Left lobe of liver (tissue), 2 donors: ENCODE results near the gene PARD3. TPM values are rescaled to one million over a fixed set of nuclear protein-coding genes. Genes with fewer than 3 reads are reported as not detected.

Source experiments
- ATAC-seq: fragments of 200-7000 bp; cut with Tn5 transposase; one replicate; pipeline ENCODE4 v1.9.1; 2020; ENCODE audit warnings: mild to moderate bottlenecking, moderate library complexity
- DNase-seq: peaks from one replicate; pipeline ENCODE4 v3.0.0-alpha.2; 2020; ENCODE audit warnings: low spot score
- total RNA-seq: library from RNA; stranded (reverse); gene quantifications from one replicate; pipeline ENCODE4 v1.2.1, GENCODE V29; 2021
- donor health status: DM: no; HTN: no; CAD: no; lungs with moderate emphysema.
- donor health status: DM: no; HTN: yes; CAD: no.

Gene PARD3
- total RNA-seq, 1 donor from 2014 or later = 19.1 TPM

GRCh38 chr10:34523017-34523767 is 291.9 kb downstream of the PARD3 start:
- peak; percentile 54 for ATAC-seq

GRCh38 chr10:34522546-34522945 is 292.6 kb downstream of the PARD3 start:
- DNase-seq (no peak), ATAC-seq (peak; percentile 84)

More at GRCh38 chr10:34523017-34523767, 291.9 kb downstream of the PARD3 start:
- DNase-seq = no peak

GRCh38 chr10:34520510-34520909 is 294.6 kb downstream of the PARD3 start:
- DNase-seq (no peak), ATAC-seq (no peak)

GRCh38 chr10:34520084-34520483 is 295.0 kb downstream of the PARD3 start:
- DNase-seq (no peak), ATAC-seq (no peak)

GRCh38 chr10:34514290-34514689 is 300.8 kb downstream of the PARD3 start:
- no peak for DNase-seq
- no peak for ATAC-seq

GRCh38 chr10:34513636-34514035 is 301.5 kb downstream of the PARD3 start:
- no peak for ATAC-seq
- no peak for DNase-seq

GRCh38 chr10:34507217-34507616 is 307.9 kb downstream of the PARD3 start:
- DNase-seq = no peak
- peak; percentile 77 for ATAC-seq

- DNase-seq (no peak), ATAC-seq (no peak)
Observed at GRCh38 chr10:34506786-34507185, 308.3 kb downstream of the PARD3 start.

- no peak for DNase-seq
- ATAC-seq = no peak
Observed at GRCh38 chr10:34505338-34505737, 309.8 kb downstream of the PARD3 start.

- no peak for DNase-seq
- peak; percentile 64 for ATAC-seq
Observed at GRCh38 chr10:34504534-34504933, 310.6 kb downstream of the PARD3 start.

- DNase-seq = no peak
- ATAC-seq = no peak
Observed at GRCh38 chr10:34503704-34504103, 311.4 kb downstream of the PARD3 start.

- ATAC-seq (no peak), DNase-seq (no peak)
Observed at GRCh38 chr10:34499612-34500279, 315.4 kb downstream of the PARD3 start.

- ATAC-seq (no peak), DNase-seq (no peak)
Observed at GRCh38 chr10:34498821-34499220, 316.3 kb downstream of the PARD3 start.

GRCh38 chr10:34495938-34496337 is 319.2 kb downstream of the PARD3 start:
- DNase-seq (no peak), ATAC-seq (no peak)

GRCh38 chr10:34494012-34494411 is 321.1 kb downstream of the PARD3 start:
- no peak for ATAC-seq
- DNase-seq = no peak

GRCh38 chr10:34492081-34492480 is 323.0 kb downstream of the PARD3 start:
- no peak for DNase-seq
- no peak for ATAC-seq

GRCh38 chr10:34491678-34492077 is 323.4 kb downstream of the PARD3 start:
- no peak for ATAC-seq

GRCh38 chr10:34489973-34490745 is 324.9 kb downstream of the PARD3 start:
- no peak for DNase-seq
- no peak for ATAC-seq

More at GRCh38 chr10:34491678-34492077, 323.4 kb downstream of the PARD3 start:
- no peak for DNase-seq

- no peak for DNase-seq
- ATAC-seq = no peak
Observed at GRCh38 chr10:34489411-34489810, 325.7 kb downstream of the PARD3 start.

- ATAC-seq (no peak), DNase-seq (no peak)
Observed at GRCh38 chr10:34488476-34489130, 326.5 kb downstream of the PARD3 start.

GRCh38 chr10:34486008-34486407 is 329.1 kb downstream of the PARD3 start:
- DNase-seq = no peak
- ATAC-seq = no peak
